Activated CD8-positive, alpha-beta memory T cell treated with anti-CD3 and anti-CD28 coated beads for 4 hours (primary cell): ENCODE measurements around the gene USP38.
"Not testable (repeated sequence)": the region's sequence is repeated elsewhere in the genome, so short reads cannot be mapped to it uniquely, and the experiment has no call there.

Experiments
- DNase-seq, 2 donors: peaks; one replicate each; pipeline ENCODE4 v3.0.0-alpha.2; 2020; ENCODE audit warnings: low read depth in 2 of 2

The USP38 gene

DNA sequence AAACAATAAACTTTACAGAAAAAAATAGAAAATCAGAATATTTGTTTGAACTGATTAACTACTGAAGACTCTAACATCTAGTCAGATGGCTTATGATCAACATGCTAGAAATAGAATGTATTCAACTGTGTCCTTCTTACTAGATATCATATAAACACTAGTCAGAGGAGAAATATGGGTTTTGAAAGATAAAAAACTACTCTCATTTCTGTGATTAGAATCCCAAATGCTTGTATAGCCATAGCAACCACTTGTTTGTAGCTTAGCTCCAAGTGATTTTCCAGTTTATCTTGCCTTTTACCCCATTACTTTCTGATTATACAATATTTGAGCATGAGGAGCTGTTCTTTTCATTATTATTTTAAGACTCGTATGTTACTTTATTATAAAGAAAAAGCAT lies 31.2 kb downstream of the USP38 start:
- no peak for DNase-seq

DNA sequence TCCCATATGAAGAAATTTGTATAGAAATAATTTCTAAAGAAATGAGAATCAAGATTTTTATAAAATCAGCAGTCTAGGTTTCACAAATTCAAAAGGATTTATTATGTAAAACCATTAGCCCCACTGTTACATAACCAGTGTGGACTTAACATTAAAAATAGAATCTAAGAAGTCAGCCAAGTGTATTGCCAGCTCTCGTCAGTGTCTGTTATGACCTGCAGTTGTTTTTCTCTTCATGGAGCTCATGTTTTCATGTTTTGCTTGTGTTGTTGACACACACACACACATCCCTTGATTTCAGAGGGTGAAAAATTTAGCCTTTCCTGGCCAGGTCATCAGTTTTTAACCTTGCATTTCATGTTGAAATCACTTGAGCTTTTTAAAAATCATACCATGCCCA lies 39.5 kb downstream of the USP38 start:
- DNase-seq, result no peak

DNA sequence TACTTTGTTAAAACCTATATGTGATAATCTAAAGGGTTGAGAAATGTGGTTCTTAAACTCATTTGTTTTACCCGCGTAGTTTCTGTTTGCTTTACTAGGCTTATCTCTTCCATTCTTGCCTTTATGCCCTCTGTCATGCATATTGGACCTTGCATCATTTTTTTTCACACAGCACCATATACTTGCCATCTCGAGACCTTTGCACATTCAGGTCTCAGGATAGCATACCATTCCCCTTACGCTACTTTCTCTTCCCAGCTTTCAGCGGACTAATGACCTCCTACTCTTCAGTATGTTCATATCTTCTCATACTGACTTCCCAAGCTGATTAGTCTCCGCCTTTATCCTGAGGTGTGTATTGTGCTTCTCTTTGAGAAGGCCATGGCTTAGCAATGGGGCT lies 40.5 kb downstream of the USP38 start:
- no peak for DNase-seq

- DNase-seq, result no peak
Measured at GRCh38 chr4:143230683-143231082, 46.0 kb downstream of the USP38 start.

GRCh38 chr4:143232277-143232676 lies 47.6 kb downstream of the USP38 start:
- no peak for DNase-seq

- DNase-seq, result no peak
Measured at GRCh38 chr4:143234153-143234552, 49.4 kb downstream of the USP38 start.

GRCh38 chr4:143237195-143237594 lies 52.5 kb downstream of the USP38 start:
- DNase-seq, result not testable (repeated sequence)

DNA sequence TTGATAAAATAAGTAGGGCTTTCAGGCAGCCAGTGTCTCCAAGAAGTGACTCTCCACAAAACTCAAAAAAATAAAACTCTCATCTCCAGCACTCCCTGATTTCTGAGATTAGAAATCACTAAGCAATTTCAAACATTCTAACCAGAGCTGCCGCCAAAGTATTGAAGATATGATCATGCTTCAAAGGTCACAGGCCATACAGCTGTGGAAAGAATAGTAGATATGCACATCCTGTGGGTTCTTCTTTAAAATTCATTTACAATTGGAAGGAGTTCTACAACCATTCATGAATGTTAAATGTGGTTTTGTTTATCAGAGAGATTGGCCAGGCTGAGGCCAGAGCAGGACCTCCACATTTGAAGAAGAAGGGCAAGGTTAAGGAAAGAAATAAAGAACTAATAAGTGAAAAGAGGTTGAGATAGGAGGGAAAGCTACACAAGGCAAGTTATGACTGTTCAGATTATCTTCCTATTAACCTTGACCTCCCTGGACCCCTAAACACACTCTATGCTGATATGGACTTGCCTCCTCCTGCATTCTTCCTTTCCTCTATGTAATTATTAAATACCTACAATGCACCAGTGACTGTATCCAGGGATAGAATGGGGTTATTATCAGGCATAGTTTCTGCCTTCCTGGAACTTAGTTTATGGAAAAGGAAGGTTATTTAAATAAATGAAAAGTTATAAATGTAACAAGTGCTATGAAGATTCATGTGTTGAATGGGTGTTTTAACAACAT lies 56.4 kb downstream of the USP38 start:
- DNase-seq, result no peak

DNA sequence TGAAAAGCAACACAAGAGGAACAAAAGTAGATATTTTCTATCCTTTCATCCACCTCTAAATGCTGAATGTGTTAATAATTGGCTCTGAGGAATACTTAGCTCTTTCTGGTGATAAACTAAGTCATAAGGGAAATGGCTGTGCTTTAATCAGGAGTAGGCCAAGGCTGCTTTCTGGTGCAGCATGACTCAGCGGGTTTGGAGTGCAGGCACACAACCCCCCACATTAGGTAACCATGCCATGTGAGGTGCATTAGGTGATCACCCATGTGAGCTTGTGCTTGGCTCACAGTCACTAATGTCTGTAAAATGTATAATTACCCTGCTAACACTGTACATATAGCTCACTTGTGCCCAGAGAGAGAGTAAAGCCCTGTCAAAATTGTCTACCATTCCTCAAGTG lies 57.2 kb downstream of the USP38 start:
- no peak for DNase-seq

- DNase-seq, result no peak
Measured at GRCh38 chr4:143243041-143243440, 58.3 kb downstream of the USP38 start.

- no peak for DNase-seq
Measured at GRCh38 chr4:143246977-143247376, 62.3 kb downstream of the USP38 start.

GRCh38 chr4:143247866-143248265 lies 63.1 kb downstream of the USP38 start:
- no peak for DNase-seq

DNA sequence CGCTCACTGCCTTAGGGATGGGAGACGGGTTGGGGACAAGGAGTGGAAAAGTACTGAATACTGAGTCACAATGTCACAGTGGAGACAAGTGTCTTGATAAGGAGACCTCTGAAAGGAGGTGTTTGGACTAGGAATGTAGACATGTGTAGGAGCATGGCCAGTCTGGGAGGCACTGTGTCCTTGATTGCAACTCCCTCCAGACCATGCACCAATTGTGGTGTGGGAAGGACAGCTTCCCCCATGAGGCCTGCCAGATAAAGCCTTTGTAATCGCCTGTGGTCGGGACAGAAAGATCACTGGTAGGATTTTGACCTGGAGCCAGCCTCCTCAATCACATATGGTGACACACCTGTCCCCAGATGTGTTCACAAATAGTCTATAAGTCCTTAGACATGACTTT lies 64.1 kb downstream of the USP38 start:
- DNase-seq, result no peak

- no peak for DNase-seq
Measured at GRCh38 chr4:143250617-143251016, 65.9 kb downstream of the USP38 start.

- no peak for DNase-seq
Measured at GRCh38 chr4:143251348-143251747, 66.6 kb downstream of the USP38 start.

DNA sequence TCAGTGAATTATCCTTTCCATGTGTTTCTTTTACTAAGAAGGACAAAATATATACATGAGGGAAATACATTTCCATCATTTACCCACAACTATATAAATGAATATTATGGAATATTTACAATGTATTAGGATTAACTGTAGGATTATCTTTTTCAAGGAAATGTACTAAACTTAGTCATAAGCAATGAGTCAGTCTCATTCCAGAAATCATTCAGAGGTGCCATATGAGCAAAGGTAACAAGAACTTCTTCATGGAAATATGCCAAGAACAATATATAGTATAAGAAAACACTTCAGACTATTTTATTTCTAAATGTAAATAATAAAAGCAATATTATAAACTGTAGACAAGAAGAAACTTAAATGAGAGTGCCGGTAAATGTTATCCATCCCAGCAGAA lies 67.1 kb downstream of the USP38 start:
- DNase-seq, result no peak

DNA sequence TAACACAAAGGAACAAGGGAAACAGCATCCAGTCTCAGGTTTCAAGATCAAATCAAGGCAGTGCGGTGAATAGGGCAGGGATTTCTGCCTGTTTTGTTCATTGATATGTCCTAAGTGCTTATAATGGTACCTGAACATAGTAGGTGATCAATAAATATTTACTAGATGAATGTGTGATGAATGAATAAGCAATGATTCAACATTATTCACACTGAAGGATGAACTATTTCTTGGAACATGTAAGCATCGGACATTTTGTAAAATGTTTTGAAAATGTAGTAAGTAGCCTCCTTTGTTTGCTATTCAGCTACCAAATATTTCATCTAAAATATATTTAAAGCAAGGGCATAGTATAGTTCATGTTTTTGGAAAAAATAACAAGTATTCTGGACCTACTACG lies 67.8 kb downstream of the USP38 start:
- no peak for DNase-seq

- DNase-seq, result no peak
Measured at GRCh38 chr4:143253166-143253565, 68.4 kb downstream of the USP38 start.

DNA sequence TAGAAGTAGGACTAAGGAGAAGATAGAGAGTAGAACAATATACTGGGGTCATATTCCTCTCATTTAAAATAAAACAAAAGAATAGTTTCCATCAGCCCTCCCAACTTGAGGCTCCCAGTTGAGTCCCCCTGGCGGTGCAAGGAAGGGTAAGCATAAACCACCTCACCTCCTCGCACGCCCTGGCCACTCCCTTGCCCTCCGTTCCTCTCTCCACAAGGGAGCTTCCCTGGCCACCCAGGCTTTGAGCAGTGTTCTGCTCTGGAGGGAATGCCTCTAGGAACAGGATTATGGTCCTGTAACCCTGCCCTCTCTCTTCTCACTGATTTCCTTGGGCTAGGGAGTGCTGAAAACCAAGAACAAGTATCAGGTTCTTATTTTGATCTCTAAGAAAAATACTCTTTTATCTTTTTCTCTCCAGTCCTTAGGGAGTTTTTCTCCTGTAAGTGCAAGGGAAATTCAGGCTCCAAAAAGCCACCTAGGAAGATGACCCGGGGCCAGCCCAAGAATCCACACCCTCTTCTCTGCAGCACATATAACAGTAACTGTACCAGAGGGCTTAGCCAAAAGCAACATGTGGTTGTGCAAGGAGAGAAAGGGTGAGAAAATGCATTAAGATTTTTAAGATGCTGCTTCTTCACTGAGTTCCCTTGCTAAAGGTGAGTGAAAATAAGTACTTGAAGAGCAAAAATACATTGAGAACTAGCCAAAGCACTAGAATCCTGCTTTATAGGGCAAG lies 69.9 kb downstream of the USP38 start:
- no peak for DNase-seq

DNA sequence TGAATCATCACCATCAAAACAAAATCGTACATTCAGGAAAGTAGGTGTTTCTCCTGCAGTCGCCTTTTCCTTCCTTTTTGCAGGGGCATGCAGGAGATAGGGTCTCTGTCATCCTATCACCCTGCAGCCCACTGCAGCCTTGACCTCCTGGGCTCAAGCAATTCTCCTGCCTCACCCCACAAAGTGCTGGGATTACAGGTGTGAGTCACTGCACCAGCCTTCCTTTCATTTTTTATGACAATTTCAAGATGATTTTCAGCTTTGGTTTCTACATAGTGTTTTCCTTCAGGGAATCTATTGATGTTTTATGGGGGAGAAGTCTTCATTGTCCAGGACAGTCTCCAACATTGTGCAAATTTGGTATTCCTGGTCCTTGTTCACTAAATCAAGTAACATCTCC lies 71.7 kb downstream of the USP38 start:
- DNase-seq, result no peak

- no peak for DNase-seq
Measured at GRCh38 chr4:143257356-143257755, 72.6 kb downstream of the USP38 start.

DNA sequence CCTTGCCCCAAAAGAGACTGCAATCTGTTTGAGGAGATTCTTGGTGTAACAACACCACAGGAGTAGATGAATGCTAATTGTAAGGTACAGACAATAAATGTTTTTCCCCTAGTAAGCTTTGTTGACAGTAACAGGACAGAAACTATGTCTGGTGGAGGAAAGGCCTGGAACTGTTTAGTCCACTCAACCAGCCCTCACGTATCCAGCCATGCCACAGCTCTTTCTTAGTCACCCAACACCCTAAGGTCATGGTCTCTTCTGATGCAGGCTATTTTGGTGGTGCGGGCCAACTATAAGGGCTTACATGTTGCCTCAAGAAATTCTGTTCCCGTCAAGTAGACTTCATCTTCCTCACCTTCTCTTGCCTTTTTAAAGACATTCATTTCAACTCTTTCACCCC lies 76.0 kb downstream of the USP38 start:
- no peak for DNase-seq

DNA sequence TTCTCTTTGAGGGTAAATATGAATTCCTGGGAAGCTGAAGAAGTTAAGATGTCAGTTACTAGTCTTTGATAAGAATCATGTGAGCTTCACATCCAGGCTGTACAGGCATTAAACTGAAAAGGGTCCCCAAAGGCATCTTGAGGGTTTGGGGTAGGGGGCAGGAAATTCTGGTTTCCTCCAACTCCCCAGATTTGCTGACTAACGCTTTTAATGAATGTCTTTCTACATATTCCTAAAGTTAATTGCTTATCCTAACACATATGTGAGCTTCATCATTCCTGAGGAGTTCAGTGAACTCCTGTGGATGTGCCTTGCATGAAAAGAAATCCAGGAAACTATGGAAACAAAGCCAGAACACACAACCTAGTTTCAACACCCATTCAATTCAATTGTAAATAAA lies 78.1 kb downstream of the USP38 start:
- DNase-seq, result no peak

DNA sequence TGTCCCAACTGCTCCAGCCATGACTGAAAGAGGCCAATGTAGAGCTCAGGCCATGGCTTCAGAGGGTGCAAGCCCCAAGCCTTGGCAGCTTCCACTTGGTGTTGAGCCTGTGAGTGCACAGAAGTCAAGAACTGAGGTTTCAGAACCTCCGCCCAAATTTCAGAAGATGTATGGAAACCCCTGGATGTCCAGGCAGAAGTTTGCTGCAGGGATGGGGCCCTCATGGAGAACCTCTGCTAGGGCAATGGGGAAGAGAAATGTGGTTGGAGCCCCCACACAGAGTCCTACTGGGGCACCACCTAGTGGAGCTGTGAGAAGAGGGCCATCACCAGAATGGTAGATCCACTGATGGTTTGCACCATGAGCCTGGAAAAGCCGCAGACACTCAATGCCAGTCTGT lies 83.0 kb downstream of the USP38 start:
- not testable (repeated sequence) for DNase-seq
